UCSD-AML1 (cell line): ENCODE results near the gene DNAI1.

Experiments used
- DNase-seq: peaks from one replicate; lab custom pipeline; 2025; ENCODE audit not compliant: unreplicated experiment; lab: John Stamatoyannopoulos, UW

The DNAI1 gene

GRCh38 chr9:34486572-34486971, 28.0 kb downstream of the DNAI1 start:
- DNase-seq: no peak

GRCh38 chr9:34490360-34490759, 31.8 kb downstream of the DNAI1 start:
- DNase-seq: no peak

GRCh38 chr9:34490760-34491159, 32.2 kb downstream of the DNAI1 start:
- DNase-seq: no peak

GRCh38 chr9:34491596-34491995, 33.0 kb downstream of the DNAI1 start:
- no peak for DNase-seq

GRCh38 chr9:34492051-34492450, 33.4 kb downstream of the DNAI1 start:
- DNase-seq: no peak

GRCh38 chr9:34493972-34494535, 35.4 kb downstream of the DNAI1 start:
- DNase-seq: peak; percentile 61

- DNase-seq: no peak
Measured at GRCh38 chr9:34496149-34496712, 37.6 kb downstream of the DNAI1 start.

- no peak for DNase-seq
Measured at GRCh38 chr9:34498553-34498952, 39.9 kb downstream of the DNAI1 start.

- no peak for DNase-seq
Measured at GRCh38 chr9:34499076-34499475, 40.5 kb downstream of the DNAI1 start.

GRCh38 chr9:34500623-34501267, 42.1 kb downstream of the DNAI1 start:
- DNase-seq: peak; percentile 51

GRCh38 chr9:34501372-34501771, 42.8 kb downstream of the DNAI1 start:
- no peak for DNase-seq

GRCh38 chr9:34501889-34502425, 43.4 kb downstream of the DNAI1 start:
- no peak for DNase-seq

- DNase-seq: no peak
Measured at GRCh38 chr9:34502471-34502870, 43.9 kb downstream of the DNAI1 start.

GRCh38 chr9:34502891-34503290, 44.3 kb downstream of the DNAI1 start:
- no peak for DNase-seq

- no peak for DNase-seq
Measured at GRCh38 chr9:34503406-34503805, 44.8 kb downstream of the DNAI1 start.

- DNase-seq: no peak
Measured at GRCh38 chr9:34505370-34506120, 46.9 kb downstream of the DNAI1 start.

- no peak for DNase-seq
Measured at GRCh38 chr9:34506623-34507022, 48.0 kb downstream of the DNAI1 start.

GRCh38 chr9:34507556-34507955, 49.0 kb downstream of the DNAI1 start:
- DNase-seq: no peak

GRCh38 chr9:34507966-34508365, 49.4 kb downstream of the DNAI1 start:
- DNase-seq: no peak

GRCh38 chr9:34508463-34508862, 49.9 kb downstream of the DNAI1 start:
- no peak for DNase-seq

- DNase-seq: no peak
Measured at GRCh38 chr9:34508951-34509350, 50.3 kb downstream of the DNAI1 start.
